IPS DF 4.7 (cell line): ENCODE data around the gene FAM25A.

Experiments
- DNase-seq: peaks from one replicate; pipeline ENCODE4 v3.0.0-alpha.2; 2013; ENCODE audit warnings: low spot score; ENCODE audit errors: extremely low read depth

FAM25A gene

GRCh38 chr10:87059401-87059800 lies 39.3 kb downstream of the FAM25A start:
- no peak for DNase-seq

- DNase-seq: no peak
Measured at GRCh38 chr10:87060280-87060928, 40.3 kb downstream of the FAM25A start.

GRCh38 chr10:87064651-87065050 lies 44.6 kb downstream of the FAM25A start:
- DNase-seq: no peak

GRCh38 chr10:87066178-87066577 lies 46.1 kb downstream of the FAM25A start:
- DNase-seq: no peak

- DNase-seq: no peak
Measured at GRCh38 chr10:87066865-87067264, 46.8 kb downstream of the FAM25A start.

GRCh38 chr10:87068281-87068680 lies 48.2 kb downstream of the FAM25A start:
- no peak for DNase-seq

- no peak for DNase-seq
Measured at GRCh38 chr10:87072449-87072848, 52.4 kb downstream of the FAM25A start.
